NB4 (cell line): Measurements from ENCODE around the gene XIRP1.

Experiments
- MAX ChIP-seq: IDR thresholded peaks from 2 replicates; pipeline ENCODE4 v1.6.1; 2011; ENCODE audit warnings: low read depth, low read length
- POLR2A ChIP-seq: IDR thresholded peaks from 2 replicates; pipeline ENCODE4 v1.6.1; 2011; ENCODE audit warnings: mild to moderate bottlenecking; ENCODE audit not compliant: insufficient read length; ENCODE audit errors: extremely low read depth
- TF ChIP-seq, protein P1 (sequence below): IDR thresholded peaks from one replicate; pipeline ENCODE4 v1.5.1; 2012; ENCODE audit warnings: low read depth, low read length

DNA sequence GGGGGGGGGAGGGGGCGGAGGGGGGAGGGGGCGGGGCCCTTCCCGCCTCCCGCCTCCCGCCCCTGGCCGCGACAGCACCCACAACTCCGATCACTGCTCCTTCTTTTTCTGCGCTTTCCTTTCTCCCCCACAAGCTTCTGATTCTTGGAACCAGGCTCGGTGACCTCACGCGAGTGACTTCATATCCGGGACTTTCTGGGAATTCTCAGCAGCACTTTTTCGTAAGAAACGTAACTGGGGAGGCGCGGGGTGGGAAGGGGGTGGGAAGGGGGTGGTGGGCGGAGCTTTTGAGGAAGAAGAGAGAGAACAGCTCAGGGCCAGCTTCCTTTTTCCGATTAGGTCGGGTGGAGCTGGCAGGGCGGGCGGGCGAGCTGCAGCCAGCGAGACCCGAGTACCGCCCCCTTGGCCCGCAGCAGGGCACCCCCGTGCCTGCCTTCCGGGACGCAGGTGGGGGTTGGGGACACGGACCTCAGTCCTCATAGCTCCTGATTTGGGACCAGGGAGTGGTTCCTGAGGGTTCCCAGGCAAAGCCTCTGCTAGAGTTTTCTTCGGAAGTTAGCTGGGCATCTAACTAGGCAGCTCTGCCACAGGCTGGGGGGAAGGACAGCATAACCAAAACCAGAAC is 14.6 kb downstream of the XIRP1 start:
- TF ChIP-seq, protein P1, sequence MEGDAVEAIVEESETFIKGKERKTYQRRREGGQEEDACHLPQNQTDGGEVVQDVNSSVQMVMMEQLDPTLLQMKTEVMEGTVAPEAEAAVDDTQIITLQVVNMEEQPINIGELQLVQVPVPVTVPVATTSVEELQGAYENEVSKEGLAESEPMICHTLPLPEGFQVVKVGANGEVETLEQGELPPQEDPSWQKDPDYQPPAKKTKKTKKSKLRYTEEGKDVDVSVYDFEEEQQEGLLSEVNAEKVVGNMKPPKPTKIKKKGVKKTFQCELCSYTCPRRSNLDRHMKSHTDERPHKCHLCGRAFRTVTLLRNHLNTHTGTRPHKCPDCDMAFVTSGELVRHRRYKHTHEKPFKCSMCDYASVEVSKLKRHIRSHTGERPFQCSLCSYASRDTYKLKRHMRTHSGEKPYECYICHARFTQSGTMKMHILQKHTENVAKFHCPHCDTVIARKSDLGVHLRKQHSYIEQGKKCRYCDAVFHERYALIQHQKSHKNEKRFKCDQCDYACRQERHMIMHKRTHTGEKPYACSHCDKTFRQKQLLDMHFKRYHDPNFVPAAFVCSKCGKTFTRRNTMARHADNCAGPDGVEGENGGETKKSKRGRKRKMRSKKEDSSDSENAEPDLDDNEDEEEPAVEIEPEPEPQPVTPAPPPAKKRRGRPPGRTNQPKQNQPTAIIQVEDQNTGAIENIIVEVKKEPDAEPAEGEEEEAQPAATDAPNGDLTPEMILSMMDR: no peak
- no peak for TF ChIP-seq POLR2A
- TF ChIP-seq MAX: 0 out of 2 replicates have a peak, but pooled peaks have one; percentile 9
